ENCODE results near the gene CHTF8.
A peak's percentile ranks its signal among the peaks of the same experiment; 100 is the strongest.

CHTF8 gene
- 0.19 to 0.44 (median 0.35) reads per million in 3 donors for total RNA-seq

DNA sequence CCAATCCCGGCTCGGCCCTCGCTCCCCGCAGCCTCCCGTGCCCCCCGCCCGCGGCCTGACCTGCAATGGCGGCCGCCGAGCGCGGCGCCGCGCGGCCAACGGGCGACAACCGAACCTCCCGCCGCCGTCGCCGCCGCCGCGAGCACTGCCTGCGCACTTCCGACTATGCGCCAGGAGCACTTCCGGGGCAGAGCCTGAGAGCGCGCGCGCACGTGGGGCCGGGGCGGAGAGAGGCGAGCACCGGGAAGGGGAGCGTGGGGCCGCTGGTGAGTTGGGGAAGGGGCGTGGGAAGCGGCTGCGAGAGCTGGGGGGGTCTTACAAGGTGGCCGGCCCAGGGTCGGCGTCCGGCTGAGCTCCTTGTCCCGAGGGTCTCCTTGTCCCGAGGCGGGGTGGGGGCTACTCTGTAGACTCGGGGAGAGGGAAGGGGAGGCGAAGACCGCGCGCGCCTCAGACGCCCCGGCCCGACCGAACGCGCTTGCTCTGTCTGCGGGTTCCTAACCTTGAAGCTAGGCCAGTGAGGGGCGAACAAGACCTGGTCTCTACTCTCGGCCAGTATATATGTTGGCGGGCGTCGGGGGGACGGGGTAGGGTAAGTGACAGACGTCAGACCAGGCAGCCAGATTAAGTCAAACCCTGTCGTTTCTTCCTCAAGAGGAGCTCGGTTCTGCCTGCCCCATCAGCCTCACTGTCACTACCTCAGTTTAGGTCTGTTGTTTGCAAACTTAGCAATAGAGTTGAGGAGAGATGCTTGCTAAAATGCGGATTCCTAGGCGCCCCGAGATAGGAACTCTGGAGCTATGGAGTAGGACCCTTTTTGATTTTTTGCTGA lies at the start of gene CHTF8, which contains the start of gene UTP4:
CHTF8 (minus strand) TSS at position 165 of the 829 bp plus-strand sequence. CDS start 11,130 bp downstream, outside the sequence.
UTP4 (plus strand) TSS at position 226 of the 829 bp plus-strand sequence. CDS start 811 bp downstream, outside the sequence.
- peak within 1 kb of the TSS; percentile 98 for H3K4me3 ChIP-seq (ENCODE audit: insufficient read depth, low read depth, low read length, poor library complexity, severe bottlenecking)
- peak within 1 kb of the TSS; percentile 81 for H3K27ac ChIP-seq (ENCODE audit: insufficient read depth, low read length, poor library complexity, severe bottlenecking)
- H3K36me3 ChIP-seq (ENCODE audit: control insufficient read depth, insufficient read depth, low read length) = no peaks in the 10 kb centered on the region
- peaks cover 17% of the 10 kb centered on the region for H3K4me1 ChIP-seq (ENCODE audit: control insufficient read depth, insufficient read depth, low read length, poor library complexity, severe bottlenecking)
- H3K27me3 ChIP-seq (replicated peaks; ENCODE audit: control insufficient read depth, insufficient read depth, low read length, poor library complexity, severe bottlenecking) = no peaks in the 10 kb centered on the region
- peak; percentile 66 to 78 (median 73) for DNase-seq
- no peaks in the 10 kb centered on the region for H3K9me3 ChIP-seq (ENCODE audit: control insufficient read depth, low read length)

GRCh38 chr16:69180011-69180338 lies 47.6 kb upstream of the CHTF8 start:
- no peak for DNase-seq
- no peaks in the 10 kb centered on the region for H3K36me3 ChIP-seq (ENCODE audit: control insufficient read depth, insufficient read depth, low read length)
- H3K4me1 ChIP-seq (ENCODE audit: control insufficient read depth, insufficient read depth, low read length, poor library complexity, severe bottlenecking) = no peaks in the 10 kb centered on the region
- H3K27me3 ChIP-seq (replicated peaks; ENCODE audit: control insufficient read depth, insufficient read depth, low read length, poor library complexity, severe bottlenecking) = no peaks in the 10 kb centered on the region
- H3K4me3 ChIP-seq (ENCODE audit: insufficient read depth, low read depth, low read length, poor library complexity, severe bottlenecking) = no peak overlapping the region
- H3K27ac ChIP-seq (ENCODE audit: insufficient read depth, low read length, poor library complexity, severe bottlenecking) = no peak overlapping the region
- no peaks in the 10 kb centered on the region for H3K9me3 ChIP-seq (ENCODE audit: control insufficient read depth, low read length)

DNA sequence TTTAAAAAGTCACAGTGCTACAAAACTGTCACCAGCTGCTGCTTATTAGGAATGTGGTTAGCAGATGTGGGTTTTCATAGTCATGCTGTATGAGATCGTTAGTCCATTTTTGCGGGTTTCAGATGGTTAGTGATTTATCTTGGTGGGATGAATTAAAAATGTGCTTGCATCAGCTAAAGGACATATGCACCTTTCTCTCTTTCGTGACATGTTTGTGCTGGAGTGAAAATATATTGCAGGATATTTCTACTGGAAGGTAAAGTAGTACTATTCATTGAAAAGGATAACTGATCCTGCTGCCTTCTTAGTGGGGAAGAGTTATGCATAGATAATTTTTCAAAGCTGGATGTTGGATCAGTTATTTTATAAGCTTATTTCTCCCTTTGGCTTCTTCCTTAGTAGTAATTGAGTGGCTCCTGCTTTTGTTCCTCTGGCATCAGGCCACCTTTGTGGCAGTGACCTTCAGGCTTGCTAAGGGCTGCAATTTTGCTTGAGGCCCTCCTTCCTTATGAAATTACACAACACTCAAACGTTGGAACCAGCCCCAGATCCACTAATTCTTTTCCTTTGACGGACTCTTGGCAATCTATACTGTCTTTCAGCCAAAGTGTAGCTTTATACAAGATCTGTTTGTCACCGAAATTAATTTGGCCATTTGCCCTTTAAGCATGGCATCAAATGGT lies 47.1 kb upstream of the CHTF8 start:
- Histone ChIP-seq H3K36me3 (ENCODE audit: control insufficient read depth, insufficient read depth, low read length) (no peaks in the 10 kb centered on the region), H3K4me1 (ENCODE audit: control insufficient read depth, insufficient read depth, low read length, poor library complexity, severe bottlenecking) (no peaks in the 10 kb centered on the region), H3K4me3 (ENCODE audit: insufficient read depth, low read depth, low read length, poor library complexity, severe bottlenecking) (no peak overlapping the region), H3K27ac (ENCODE audit: insufficient read depth, low read length, poor library complexity, severe bottlenecking) (no peak overlapping the region), H3K9me3 (ENCODE audit: control insufficient read depth, low read length) (no peaks in the 10 kb centered on the region), H3K27me3 (replicated peaks; ENCODE audit: control insufficient read depth, insufficient read depth, low read length, poor library complexity, severe bottlenecking) (no peaks in the 10 kb centered on the region)
- DNase-seq = no peak

DNA sequence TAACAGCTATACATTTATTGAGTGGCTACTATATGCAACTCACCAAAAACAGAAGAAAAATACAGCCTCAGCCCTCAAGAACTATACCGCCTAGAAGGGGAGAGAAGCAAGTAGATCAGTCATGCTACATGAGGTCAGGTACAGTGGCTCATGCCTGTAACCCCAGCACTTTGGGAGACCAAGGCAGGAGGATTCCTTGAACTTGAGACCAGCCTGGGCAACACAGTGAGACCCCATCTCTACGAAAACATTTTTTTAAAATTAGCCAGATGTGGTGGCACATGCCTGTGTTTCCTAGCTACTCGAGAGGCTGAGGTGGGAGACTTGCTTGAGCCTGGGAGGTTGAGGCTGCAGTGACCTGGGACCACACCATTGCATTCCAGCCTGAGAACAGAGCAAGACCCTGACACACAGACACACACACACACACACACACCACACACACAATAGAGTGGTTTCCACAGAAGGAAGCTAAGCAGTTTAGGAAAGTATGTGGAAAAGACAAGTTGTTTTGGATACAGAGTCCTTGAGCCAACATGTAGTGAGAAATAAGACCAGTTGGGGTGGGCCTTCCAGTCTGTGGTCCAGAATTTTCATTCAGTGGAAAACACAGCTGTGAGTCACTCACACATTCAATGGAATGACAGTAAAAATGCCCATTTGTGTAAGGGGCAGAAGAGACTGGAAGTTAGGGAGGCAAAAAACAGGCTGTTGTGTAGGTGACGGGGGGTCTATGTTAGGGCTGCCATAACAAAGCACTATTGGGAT lies 43.8 kb upstream of the CHTF8 start:
- H3K4me1 ChIP-seq (ENCODE audit: control insufficient read depth, insufficient read depth, low read length, poor library complexity, severe bottlenecking) = no peaks in the 10 kb centered on the region
- H3K4me3 ChIP-seq (ENCODE audit: insufficient read depth, low read depth, low read length, poor library complexity, severe bottlenecking) = no peak overlapping the region
- no peaks in the 10 kb centered on the region for H3K27me3 ChIP-seq (replicated peaks; ENCODE audit: control insufficient read depth, insufficient read depth, low read length, poor library complexity, severe bottlenecking)
- H3K36me3 ChIP-seq (ENCODE audit: control insufficient read depth, insufficient read depth, low read length) = no peaks in the 10 kb centered on the region
- H3K9me3 ChIP-seq (ENCODE audit: control insufficient read depth, low read length) = no peaks in the 10 kb centered on the region
- DNase-seq = no peak
- H3K27ac ChIP-seq (ENCODE audit: insufficient read depth, low read length, poor library complexity, severe bottlenecking) = no peak overlapping the region

DNA sequence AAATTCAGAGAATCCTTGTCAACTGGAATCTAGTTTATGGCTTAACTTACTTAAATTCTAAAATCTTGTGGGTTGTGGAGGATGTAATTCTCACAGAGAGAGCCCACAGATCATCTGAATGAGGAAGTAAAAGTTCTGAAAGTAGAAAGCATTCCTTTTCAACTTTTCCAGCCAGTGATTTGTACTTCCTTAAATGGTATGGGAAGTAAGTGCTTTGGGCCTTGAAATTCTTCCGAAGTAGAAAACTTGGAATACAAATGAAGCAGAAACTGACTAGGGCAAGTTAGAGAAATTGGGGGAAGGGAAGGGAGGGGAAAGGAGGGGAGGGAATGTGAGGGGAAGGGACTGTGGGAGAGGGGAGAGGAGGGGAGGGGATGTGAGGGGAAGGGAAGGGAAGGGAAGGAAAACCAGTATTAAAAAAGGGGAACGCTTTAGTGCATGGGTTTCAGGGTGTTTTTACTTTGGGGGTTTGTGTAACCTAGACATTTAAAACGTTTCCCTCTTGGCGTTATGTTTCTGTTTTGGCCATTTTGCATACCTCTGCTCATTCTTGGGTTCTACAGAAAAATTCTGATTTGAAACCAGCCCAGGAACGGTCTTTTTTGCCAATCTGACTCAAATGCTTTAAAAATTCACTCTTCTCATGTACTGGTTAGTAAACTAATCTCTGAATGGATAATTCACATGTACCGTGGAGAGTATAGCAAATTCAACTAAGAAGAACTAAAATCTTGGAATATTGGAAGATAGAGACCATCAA lies 39.1 kb upstream of the CHTF8 start:
- DNase-seq = no peak
- H3K4me3 ChIP-seq (ENCODE audit: insufficient read depth, low read depth, low read length, poor library complexity, severe bottlenecking) = no peak overlapping the region
- no peaks in the 10 kb centered on the region for H3K27me3 ChIP-seq (replicated peaks; ENCODE audit: control insufficient read depth, insufficient read depth, low read length, poor library complexity, severe bottlenecking)
- H3K4me1 ChIP-seq (ENCODE audit: control insufficient read depth, insufficient read depth, low read length, poor library complexity, severe bottlenecking) = peaks cover 9% of the 10 kb centered on the region
- H3K36me3 ChIP-seq (ENCODE audit: control insufficient read depth, insufficient read depth, low read length) = peaks cover 21% of the 10 kb centered on the region
- no peak overlapping the region for H3K27ac ChIP-seq (ENCODE audit: insufficient read depth, low read length, poor library complexity, severe bottlenecking)
- H3K9me3 ChIP-seq (ENCODE audit: control insufficient read depth, low read length) = no peaks in the 10 kb centered on the region

- H3K27me3 ChIP-seq (replicated peaks; ENCODE audit: control insufficient read depth, insufficient read depth, low read length, poor library complexity, severe bottlenecking) = no peaks in the 10 kb centered on the region
- H3K36me3 ChIP-seq (ENCODE audit: control insufficient read depth, insufficient read depth, low read length) = peaks cover 32% of the 10 kb centered on the region
- no peaks in the 10 kb centered on the region for H3K9me3 ChIP-seq (ENCODE audit: control insufficient read depth, low read length)
- no peak overlapping the region for H3K4me3 ChIP-seq (ENCODE audit: insufficient read depth, low read depth, low read length, poor library complexity, severe bottlenecking)
- no peak for DNase-seq
- peaks cover 18% of the 10 kb centered on the region for H3K4me1 ChIP-seq (ENCODE audit: control insufficient read depth, insufficient read depth, low read length, poor library complexity, severe bottlenecking)
- H3K27ac ChIP-seq (ENCODE audit: insufficient read depth, low read length, poor library complexity, severe bottlenecking) = no peak overlapping the region
These were observed 37.4 kb upstream of the CHTF8 start for GRCh38 chr16:69169607-69170352.

DNA sequence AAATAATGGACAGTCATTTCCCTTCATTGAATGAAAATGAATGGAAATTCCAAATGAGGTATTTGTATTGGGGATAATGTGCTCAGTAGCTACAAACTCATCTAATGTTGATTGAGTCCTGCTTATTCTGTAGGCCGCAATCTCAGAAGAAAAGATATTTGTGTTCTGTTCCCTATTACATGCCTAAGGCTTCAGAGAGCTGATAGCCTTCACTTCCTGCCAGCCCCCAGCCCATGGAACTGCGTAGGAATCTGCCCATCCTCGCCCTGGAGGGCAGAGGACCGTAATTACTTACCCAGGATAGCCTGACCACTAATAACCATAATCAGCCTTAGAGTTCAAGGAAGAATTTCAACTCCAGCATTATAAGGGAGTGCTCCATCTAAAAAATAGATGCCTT lies 36.7 kb upstream of the CHTF8 start:
- H3K36me3 ChIP-seq (ENCODE audit: control insufficient read depth, insufficient read depth, low read length) = peaks cover 32% of the 10 kb centered on the region
- no peaks in the 10 kb centered on the region for H3K27me3 ChIP-seq (replicated peaks; ENCODE audit: control insufficient read depth, insufficient read depth, low read length, poor library complexity, severe bottlenecking)
- no peak overlapping the region for H3K4me3 ChIP-seq (ENCODE audit: insufficient read depth, low read depth, low read length, poor library complexity, severe bottlenecking)
- H3K27ac ChIP-seq (ENCODE audit: insufficient read depth, low read length, poor library complexity, severe bottlenecking) = no peak overlapping the region
- H3K9me3 ChIP-seq (ENCODE audit: control insufficient read depth, low read length) = no peaks in the 10 kb centered on the region
- peaks cover 18% of the 10 kb centered on the region for H3K4me1 ChIP-seq (ENCODE audit: control insufficient read depth, insufficient read depth, low read length, poor library complexity, severe bottlenecking)
- no peak for DNase-seq

DNA sequence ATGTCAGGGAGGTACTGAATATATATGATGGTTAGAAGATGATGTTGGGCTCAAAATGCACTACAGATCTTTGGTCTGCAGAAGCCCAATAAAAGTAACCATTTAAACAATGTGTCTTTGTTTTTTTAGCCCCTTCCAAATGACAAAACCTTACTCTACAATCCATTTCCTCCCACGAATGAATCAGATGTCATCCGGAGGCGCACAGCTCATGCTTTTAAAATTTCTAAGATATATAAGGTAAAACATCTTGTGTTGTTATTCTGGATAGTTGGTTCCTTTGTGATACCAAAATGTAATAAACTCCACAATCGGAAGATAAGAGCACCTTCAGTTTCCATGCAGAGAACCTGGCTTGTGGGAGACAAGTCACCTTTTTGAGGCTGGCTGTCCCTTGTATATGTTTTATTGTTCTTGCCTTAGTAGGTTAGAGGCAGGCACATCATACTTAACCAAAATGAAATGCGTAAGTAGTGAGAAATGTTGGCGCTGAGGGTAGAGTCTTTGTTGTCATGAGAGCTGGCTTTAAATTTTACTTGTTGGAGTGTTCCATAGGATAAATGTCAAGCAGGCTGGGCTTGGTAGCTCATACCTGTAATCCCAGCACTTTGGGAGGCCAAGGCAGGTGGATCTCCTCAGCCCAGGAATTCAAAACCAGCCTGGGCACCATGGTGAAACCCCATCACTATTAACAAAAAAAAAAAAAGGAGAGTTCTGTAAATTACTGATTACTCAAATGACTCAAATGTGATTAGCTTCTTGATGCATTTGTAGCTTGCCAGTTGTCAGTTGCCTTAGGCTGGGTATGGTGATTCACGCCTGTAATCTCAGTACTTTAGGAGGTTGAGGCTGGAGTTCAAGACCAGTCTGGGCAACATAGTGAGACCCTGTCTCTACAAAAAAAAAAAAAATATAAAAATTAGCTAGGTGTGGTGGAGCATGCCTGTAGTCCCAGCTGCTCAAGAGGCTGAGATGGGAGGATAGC lies 34.9 kb upstream of the CHTF8 start:
- H3K9me3 ChIP-seq (ENCODE audit: control insufficient read depth, low read length) = no peaks in the 10 kb centered on the region
- H3K27ac ChIP-seq (ENCODE audit: insufficient read depth, low read length, poor library complexity, severe bottlenecking) = no peak overlapping the region
- no peak for DNase-seq
- peaks cover 43% of the 10 kb centered on the region for H3K36me3 ChIP-seq (ENCODE audit: control insufficient read depth, insufficient read depth, low read length)
- no peaks in the 10 kb centered on the region for H3K27me3 ChIP-seq (replicated peaks; ENCODE audit: control insufficient read depth, insufficient read depth, low read length, poor library complexity, severe bottlenecking)
- peaks cover 18% of the 10 kb centered on the region for H3K4me1 ChIP-seq (ENCODE audit: control insufficient read depth, insufficient read depth, low read length, poor library complexity, severe bottlenecking)
- H3K4me3 ChIP-seq (ENCODE audit: insufficient read depth, low read depth, low read length, poor library complexity, severe bottlenecking) = no peak overlapping the region
